ENCODE measurements around the gene ANGPTL2.

DNA sequence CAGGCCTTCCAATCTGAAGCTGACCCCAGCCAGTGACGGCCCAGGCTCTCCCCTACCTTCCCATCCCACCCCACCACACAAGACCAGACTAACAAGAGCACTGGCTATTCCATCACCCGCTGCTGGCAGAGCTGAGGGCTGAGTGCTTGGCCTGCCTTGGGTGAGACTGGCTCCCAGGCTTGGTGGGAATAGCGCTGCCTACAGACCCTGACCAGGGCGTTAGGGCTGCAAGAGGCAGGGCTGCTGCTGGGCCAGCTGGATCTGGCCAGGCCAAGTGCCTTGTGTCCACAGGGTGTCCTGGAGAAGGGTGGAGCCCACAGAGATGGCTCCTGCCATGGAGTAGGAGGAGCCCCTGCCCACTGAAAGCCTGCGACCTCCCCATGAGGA, 31.6 kb upstream of the ANGPTL2 start:
- TF ChIP-seq, protein P1, sequence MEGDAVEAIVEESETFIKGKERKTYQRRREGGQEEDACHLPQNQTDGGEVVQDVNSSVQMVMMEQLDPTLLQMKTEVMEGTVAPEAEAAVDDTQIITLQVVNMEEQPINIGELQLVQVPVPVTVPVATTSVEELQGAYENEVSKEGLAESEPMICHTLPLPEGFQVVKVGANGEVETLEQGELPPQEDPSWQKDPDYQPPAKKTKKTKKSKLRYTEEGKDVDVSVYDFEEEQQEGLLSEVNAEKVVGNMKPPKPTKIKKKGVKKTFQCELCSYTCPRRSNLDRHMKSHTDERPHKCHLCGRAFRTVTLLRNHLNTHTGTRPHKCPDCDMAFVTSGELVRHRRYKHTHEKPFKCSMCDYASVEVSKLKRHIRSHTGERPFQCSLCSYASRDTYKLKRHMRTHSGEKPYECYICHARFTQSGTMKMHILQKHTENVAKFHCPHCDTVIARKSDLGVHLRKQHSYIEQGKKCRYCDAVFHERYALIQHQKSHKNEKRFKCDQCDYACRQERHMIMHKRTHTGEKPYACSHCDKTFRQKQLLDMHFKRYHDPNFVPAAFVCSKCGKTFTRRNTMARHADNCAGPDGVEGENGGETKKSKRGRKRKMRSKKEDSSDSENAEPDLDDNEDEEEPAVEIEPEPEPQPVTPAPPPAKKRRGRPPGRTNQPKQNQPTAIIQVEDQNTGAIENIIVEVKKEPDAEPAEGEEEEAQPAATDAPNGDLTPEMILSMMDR (IDR thresholded peaks at IDR 0.05) = no peak
- no peak for TF ChIP-seq CHD2 (IDR thresholded peaks at IDR 0.05; ENCODE audit: low read length, partially characterized antibody)
- TF ChIP-seq, protein P2, sequence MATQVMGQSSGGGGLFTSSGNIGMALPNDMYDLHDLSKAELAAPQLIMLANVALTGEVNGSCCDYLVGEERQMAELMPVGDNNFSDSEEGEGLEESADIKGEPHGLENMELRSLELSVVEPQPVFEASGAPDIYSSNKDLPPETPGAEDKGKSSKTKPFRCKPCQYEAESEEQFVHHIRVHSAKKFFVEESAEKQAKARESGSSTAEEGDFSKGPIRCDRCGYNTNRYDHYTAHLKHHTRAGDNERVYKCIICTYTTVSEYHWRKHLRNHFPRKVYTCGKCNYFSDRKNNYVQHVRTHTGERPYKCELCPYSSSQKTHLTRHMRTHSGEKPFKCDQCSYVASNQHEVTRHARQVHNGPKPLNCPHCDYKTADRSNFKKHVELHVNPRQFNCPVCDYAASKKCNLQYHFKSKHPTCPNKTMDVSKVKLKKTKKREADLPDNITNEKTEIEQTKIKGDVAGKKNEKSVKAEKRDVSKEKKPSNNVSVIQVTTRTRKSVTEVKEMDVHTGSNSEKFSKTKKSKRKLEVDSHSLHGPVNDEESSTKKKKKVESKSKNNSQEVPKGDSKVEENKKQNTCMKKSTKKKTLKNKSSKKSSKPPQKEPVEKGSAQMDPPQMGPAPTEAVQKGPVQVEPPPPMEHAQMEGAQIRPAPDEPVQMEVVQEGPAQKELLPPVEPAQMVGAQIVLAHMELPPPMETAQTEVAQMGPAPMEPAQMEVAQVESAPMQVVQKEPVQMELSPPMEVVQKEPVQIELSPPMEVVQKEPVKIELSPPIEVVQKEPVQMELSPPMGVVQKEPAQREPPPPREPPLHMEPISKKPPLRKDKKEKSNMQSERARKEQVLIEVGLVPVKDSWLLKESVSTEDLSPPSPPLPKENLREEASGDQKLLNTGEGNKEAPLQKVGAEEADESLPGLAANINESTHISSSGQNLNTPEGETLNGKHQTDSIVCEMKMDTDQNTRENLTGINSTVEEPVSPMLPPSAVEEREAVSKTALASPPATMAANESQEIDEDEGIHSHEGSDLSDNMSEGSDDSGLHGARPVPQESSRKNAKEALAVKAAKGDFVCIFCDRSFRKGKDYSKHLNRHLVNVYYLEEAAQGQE (IDR thresholded peaks at IDR 0.05) = no peak
- TF ChIP-seq, protein P3, sequence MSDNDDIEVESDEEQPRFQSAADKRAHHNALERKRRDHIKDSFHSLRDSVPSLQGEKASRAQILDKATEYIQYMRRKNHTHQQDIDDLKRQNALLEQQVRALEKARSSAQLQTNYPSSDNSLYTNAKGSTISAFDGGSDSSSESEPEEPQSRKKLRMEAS (IDR thresholded peaks at IDR 0.05) = no peak
- no peak for TF ChIP-seq FOXS1 (CRISPR knock-in tag; IDR thresholded peaks at IDR 0.05)
- TF ChIP-seq BHLHE40 (IDR thresholded peaks at IDR 0.05; ENCODE audit: low read depth, low read length) = no peak
- no peak for TF ChIP-seq HDAC2 (IDR thresholded peaks at IDR 0.05)
- no peak for TF ChIP-seq SMC3 (IDR thresholded peaks at IDR 0.05)
- TF ChIP-seq RNF2 (IDR thresholded peaks at IDR 0.05; ENCODE audit: borderline replicate concordance, low read depth) = no peak
- TF ChIP-seq EP300 (IDR thresholded peaks at IDR 0.05) = no peak
- no peak for TF ChIP-seq HOXA7 (CRISPR knock-in tag; IDR thresholded peaks at IDR 0.05)
- no peak for TF ChIP-seq ESRRA (IDR thresholded peaks at IDR 0.05; ENCODE audit: borderline replicate concordance, low read length)

Measured in A549 (cell line).